GM19397 (cell line): ENCODE data around the gene PTGFRN.

Experiments used
- ATAC-seq: cut with Tn5 transposase; IDR thresholded peaks from one replicate; pipeline ENCODE4 v1.9.1; 2021; ENCODE audit warnings: mild to moderate bottlenecking, moderate library complexity; ENCODE audit not compliant: unreplicated experiment

PTGFRN gene

GRCh38 chr1:117025568-117025967, 115.9 kb downstream of the PTGFRN start:
- no peak for ATAC-seq

- ATAC-seq, result no peak
Observed at GRCh38 chr1:117026361-117026760, 116.6 kb downstream of the PTGFRN start.

- ATAC-seq, result no peak
Observed at GRCh38 chr1:117029685-117030084, 120.0 kb downstream of the PTGFRN start.

GRCh38 chr1:117030271-117030877, 120.7 kb downstream of the PTGFRN start:
- ATAC-seq, result no peak

- ATAC-seq, result no peak
Observed at GRCh38 chr1:117032266-117032665, 122.5 kb downstream of the PTGFRN start.

GRCh38 chr1:117032681-117033539, 123.2 kb downstream of the PTGFRN start:
- no peak for ATAC-seq

- no peak for ATAC-seq
Observed at GRCh38 chr1:117033772-117034171, 124.1 kb downstream of the PTGFRN start.

- ATAC-seq, result no peak
Observed at GRCh38 chr1:117034791-117035290, 125.1 kb downstream of the PTGFRN start.

GRCh38 chr1:117036018-117036461, 126.3 kb downstream of the PTGFRN start:
- no peak for ATAC-seq

- no peak for ATAC-seq
Observed at GRCh38 chr1:117037802-117038201, 128.1 kb downstream of the PTGFRN start.

GRCh38 chr1:117038236-117038635, 128.5 kb downstream of the PTGFRN start:
- no peak for ATAC-seq
